ENCODE results near the gene LARGE1. TPM values are rescaled to one million over a fixed set of nuclear protein-coding genes. Genes with fewer than 3 reads are reported as not detected.

LARGE1 gene
- total and polyA plus RNA-seq, 10 donors = 1.9 to 35.8 (median 22.8) TPM

DNA sequence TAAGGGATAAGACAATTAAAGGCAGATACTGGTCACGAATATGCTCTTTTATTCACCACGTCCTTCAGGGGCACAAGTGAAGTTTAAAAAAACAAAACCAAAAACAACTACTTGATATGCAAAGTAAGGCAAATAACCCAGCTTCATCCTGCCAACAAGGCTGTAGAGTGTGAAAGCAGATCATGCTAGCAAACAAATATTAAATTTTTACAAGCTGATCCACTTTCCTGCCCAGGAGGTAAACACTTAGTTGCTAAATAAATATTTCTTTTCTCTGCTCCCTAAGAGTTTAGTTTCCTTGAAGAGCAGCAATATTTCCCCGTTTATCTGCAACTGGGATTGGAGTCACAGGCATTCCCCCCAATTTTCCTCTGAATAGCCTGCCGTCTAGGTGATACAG lies 300.2 kb downstream of the LARGE1 start:
- H3K4me3 ChIP-seq = no peak overlapping the region
- H3K36me3 ChIP-seq = peaks cover 0 to 18% (median 0%) of the 10 kb centered on the region in 6 donors
- no peaks in the 10 kb centered on the region for H3K4me1 ChIP-seq
- intact Hi-C loops (cut with DNase I; ENCODE audit: low total_unique reads) = no loop called here
- H3K27ac ChIP-seq = no peak overlapping the region
- no peaks in the 10 kb centered on the region for H3K27me3 ChIP-seq (replicated peaks in 1 of 7)
- H3K9me3 ChIP-seq = peaks cover 0 to 35% (median 8%) of the 10 kb centered on the region in 8 donors
- no peak for DNase-seq
- WGBS, 5 donors = 82 to 89% (median 84%) methylated on average over 4 of the region's 4 CpGs
- TF ChIP-seq POLR2AphosphoS5 (IDR thresholded peaks at IDR 0.05) (no peak), POLR2A (IDR thresholded peaks at IDR 0.05) (no peak)
- TF ChIP-seq, protein P1, sequence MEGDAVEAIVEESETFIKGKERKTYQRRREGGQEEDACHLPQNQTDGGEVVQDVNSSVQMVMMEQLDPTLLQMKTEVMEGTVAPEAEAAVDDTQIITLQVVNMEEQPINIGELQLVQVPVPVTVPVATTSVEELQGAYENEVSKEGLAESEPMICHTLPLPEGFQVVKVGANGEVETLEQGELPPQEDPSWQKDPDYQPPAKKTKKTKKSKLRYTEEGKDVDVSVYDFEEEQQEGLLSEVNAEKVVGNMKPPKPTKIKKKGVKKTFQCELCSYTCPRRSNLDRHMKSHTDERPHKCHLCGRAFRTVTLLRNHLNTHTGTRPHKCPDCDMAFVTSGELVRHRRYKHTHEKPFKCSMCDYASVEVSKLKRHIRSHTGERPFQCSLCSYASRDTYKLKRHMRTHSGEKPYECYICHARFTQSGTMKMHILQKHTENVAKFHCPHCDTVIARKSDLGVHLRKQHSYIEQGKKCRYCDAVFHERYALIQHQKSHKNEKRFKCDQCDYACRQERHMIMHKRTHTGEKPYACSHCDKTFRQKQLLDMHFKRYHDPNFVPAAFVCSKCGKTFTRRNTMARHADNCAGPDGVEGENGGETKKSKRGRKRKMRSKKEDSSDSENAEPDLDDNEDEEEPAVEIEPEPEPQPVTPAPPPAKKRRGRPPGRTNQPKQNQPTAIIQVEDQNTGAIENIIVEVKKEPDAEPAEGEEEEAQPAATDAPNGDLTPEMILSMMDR (IDR thresholded peaks at IDR 0.05 in 8 of 11, conservative IDR thresholded peaks at IDR 0.05 in 3 of 11) = no peak

DNA sequence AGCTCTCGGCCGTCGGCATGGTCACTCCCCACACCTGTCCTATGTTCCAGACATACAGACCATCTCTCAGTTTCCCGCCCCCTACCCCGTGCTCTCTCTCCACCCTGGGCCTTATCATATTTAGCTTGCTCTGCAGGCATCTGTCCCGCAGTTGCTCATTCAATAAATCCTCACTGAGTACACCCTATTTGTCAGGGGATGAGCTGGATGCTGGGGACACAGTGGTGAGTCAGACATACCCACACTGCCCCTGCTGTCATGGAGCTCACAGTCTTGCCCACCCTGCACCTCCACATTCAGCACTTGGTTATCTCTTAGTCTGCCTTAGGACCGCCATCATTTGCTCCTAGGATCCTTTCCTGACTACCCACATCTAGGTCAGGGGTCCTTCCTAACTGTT lies 313.8 kb downstream of the LARGE1 start:
- Histone ChIP-seq H3K36me3 (peaks cover 0 to 6% (median 0%) of the 10 kb centered on the region in 6 donors), H3K9me3 (peaks cover 0 to 12% (median 0%) of the 10 kb centered on the region in 8 donors), H3K4me3 (no peak overlapping the region), H3K27me3 (replicated peaks in 1 of 7) (no peaks in the 10 kb centered on the region), H3K27ac (no peak overlapping the region), H3K4me1 (no peaks in the 10 kb centered on the region)
- TF ChIP-seq, protein P1 (IDR thresholded peaks at IDR 0.05 in 8 of 11, conservative IDR thresholded peaks at IDR 0.05 in 3 of 11) = no peak
- TF ChIP-seq POLR2A (IDR thresholded peaks at IDR 0.05) = no peak
- no peak for TF ChIP-seq POLR2AphosphoS5 (IDR thresholded peaks at IDR 0.05)
- 89 to 94% (median 93%) methylated on average over 7 of the region's 7 CpGs for WGBS, 5 donors
- DNase-seq = no peak
- intact Hi-C loops (cut with DNase I; ENCODE audit: low total_unique reads) = no loop called here

DNA sequence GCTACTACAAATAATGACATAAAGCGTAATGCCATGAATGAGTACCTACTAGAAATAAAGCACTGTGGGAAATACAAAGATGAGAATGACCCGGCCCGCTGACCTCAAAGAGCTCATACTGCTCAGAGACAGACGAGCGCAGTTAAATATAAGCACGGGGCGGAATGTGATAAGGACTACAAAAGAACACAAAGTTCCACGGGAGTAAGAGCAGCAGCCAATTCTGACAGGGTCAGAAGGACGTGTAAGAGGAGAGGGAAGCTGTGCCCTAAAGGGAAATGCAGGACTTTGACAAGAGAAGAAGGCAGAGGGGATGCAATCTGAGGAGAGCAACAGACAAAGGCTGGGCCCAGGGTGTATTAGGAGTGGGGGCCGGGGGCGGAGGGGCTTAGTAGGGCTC lies 314.6 kb downstream of the LARGE1 start:
- Histone ChIP-seq H3K9me3 (peaks cover 0 to 4% (median 0%) of the 10 kb centered on the region in 8 donors), H3K36me3 (peaks cover 0 to 6% (median 0%) of the 10 kb centered on the region in 6 donors), H3K27ac (no peak overlapping the region), H3K4me1 (no peaks in the 10 kb centered on the region), H3K4me3 (no peak overlapping the region), H3K27me3 (replicated peaks in 1 of 7) (no peaks in the 10 kb centered on the region)
- intact Hi-C loops (cut with DNase I; ENCODE audit: low total_unique reads) = no loop called here
- 76 to 83% (median 78%) methylated on average over 11 of the region's 11 CpGs for WGBS, 5 donors
- DNase-seq = no peak
- TF ChIP-seq POLR2A (IDR thresholded peaks at IDR 0.05) (no peak), POLR2AphosphoS5 (IDR thresholded peaks at IDR 0.05) (no peak)
- TF ChIP-seq, protein P1 (IDR thresholded peaks at IDR 0.05 in 8 of 11, conservative IDR thresholded peaks at IDR 0.05 in 3 of 11) = no peak

DNA sequence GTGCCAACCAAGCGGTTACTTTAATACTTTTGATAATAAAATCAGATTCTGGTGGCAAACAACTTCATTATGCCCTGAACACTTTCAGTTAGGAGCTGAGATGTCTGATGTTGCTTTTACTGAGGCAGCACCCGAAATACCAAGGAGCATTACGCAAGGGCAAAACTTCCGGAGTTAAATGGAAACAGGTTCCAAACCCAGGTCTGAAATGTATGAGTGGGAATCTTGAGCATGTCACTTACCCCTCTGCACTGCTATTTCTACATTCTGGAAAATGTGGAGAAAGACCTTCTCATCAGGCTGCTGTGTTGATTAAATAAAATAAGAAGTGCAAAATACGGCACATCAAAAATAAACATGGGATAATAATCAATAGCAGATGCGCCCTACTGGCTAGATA lies 315.1 kb downstream of the LARGE1 start:
- no peak for DNase-seq
- intact Hi-C loops (cut with DNase I; ENCODE audit: low total_unique reads) = no loop called here
- TF ChIP-seq POLR2AphosphoS5 (IDR thresholded peaks at IDR 0.05) (no peak), POLR2A (IDR thresholded peaks at IDR 0.05) (no peak)
- TF ChIP-seq, protein P1 (IDR thresholded peaks at IDR 0.05 in 8 of 11, conservative IDR thresholded peaks at IDR 0.05 in 3 of 11) = no peak
- WGBS, 5 donors = 88 to 95% (median 91%) methylated on average over 6 of the region's 6 CpGs
- H3K36me3 ChIP-seq = peaks cover 0 to 6% (median 0%) of the 10 kb centered on the region in 6 donors
- H3K9me3 ChIP-seq = no peaks in the 10 kb centered on the region
- no peaks in the 10 kb centered on the region for H3K27me3 ChIP-seq (replicated peaks in 1 of 7)
- no peak overlapping the region for H3K4me3 ChIP-seq
- no peaks in the 10 kb centered on the region for H3K4me1 ChIP-seq
- no peak overlapping the region for H3K27ac ChIP-seq
